Pons (tissue), 1 donor: Measurements from ENCODE around the gene IKZF5.

Experiments used
- DNase-seq: peaks from one replicate; pipeline ENCODE4 v3.0.0-alpha.2; 2016; ENCODE audit warnings: low spot score

IKZF5 gene

GRCh38 chr10:123008355-123009104 lies at the start of gene IKZF5, which contains the start of gene ACADSB:
Gene IKZF5 (minus strand): TSS chr10:123008795. CDS start chr10:122998625, 10,170 bp downstream.
Gene ACADSB (plus strand): TSS chr10:123009006. CDS start chr10:123009030, 24 bp downstream.
- DNase-seq, result peak; percentile 96

GRCh38 chr10:123057968-123058367 lies 49.4 kb upstream of the IKZF5 start:
- DNase-seq, result no peak

GRCh38 chr10:123045961-123046731 lies 37.6 kb upstream of the IKZF5 start:
- DNase-seq, result no peak

GRCh38 chr10:123044391-123044790 lies 35.8 kb upstream of the IKZF5 start:
- peak; percentile 75 for DNase-seq

- peak; percentile 92 for DNase-seq
Observed at GRCh38 chr10:123043409-123043925, 34.9 kb upstream of the IKZF5 start.

- no peak for DNase-seq
Observed at GRCh38 chr10:123042708-123043408, 34.3 kb upstream of the IKZF5 start.

- DNase-seq, result no peak
Observed at GRCh38 chr10:123039632-123039930, 31.0 kb upstream of the IKZF5 start.

DNA sequence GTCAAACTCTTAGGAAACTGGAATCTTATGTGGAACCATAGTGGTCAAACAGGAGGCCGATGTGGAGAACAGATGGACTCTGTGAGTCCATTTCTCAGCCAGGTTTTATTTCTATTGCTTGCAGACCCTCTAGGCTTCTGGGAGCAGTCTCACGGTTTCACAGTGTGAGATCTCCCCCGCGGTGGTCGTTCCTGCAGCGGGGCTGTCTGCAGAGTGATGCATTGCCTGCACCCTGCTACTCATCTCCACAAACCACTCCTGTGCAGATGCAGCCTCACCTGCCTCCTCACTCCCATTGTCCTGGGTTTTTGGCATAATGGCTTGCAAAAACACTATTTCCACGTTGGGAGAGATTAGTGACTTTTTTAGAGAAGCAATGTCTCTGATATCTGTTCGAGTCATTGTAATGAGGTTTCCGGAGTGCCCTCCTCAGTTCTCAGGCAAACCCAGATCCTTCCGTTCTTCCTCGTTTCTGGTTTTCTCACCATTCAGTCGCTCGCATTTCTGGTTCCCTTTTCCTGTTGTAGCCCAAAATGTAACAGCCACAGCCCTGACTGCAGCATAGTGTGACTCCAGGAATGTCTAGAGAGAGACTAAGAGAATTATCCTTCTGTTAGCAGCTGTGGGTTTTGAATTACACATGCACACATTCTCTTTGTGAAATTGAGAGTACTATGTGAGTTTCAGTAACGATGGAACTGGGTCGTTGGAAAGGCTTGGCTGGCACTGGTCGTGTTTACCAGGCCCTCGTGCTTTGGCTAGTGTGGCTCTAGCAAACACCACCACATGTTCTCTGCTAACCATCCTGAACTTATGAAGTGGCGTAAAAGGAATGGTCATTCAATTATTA lies 30.4 kb upstream of the IKZF5 start:
- DNase-seq, result no peak

DNA sequence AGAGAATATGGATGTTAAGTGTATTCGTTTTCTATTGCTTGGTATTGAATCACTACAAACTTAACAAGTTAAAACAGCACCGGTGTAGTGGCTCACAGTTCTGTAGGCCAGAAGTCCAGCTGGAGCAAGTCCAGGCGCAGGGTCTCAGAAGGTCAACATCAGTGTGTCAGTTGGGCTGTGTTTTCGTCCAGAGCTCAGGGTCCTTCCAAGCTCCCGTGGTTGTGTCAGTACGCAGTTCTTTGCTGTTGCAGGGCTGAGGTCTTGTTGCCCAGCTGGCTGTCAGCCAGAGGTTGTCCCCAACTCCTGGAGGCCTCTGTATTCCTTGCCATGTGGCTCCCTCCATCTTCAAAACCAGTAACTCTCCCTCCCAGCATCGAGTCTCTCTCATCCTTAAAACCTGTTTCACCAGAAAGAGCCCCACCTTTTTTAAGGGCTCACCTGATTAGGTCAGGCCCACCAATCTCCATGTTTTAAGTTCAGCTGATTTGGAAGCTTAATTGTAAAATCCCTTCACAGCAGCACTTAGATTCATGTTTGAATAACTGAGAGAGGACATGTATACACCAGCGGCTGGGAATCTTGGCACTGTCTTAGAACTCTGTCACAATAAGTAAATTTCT lies 27.0 kb upstream of the IKZF5 start:
- no peak for DNase-seq

- DNase-seq, result no peak
Observed at GRCh38 chr10:123034332-123034731, 25.7 kb upstream of the IKZF5 start.

- no peak for DNase-seq
Observed at GRCh38 chr10:123031124-123031523, 22.5 kb upstream of the IKZF5 start.

DNA sequence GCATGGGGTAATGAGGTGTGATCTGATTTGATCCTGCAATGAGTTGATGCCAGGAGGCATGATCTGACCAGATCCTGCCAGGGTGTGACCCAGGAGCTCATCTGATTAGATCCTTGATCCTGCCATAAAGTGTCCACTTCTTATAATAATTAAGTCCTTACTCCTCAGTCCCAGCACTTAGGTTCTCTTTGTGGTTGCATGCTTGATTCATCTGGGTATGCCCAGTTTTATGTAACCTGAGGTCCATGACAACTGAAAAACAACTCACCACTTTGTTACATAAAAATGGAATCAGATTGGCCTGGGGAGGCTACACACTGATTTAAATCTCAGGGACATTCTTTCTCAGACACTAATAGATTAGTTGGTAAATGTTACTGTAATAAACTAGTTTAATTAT lies 19.3 kb upstream of the IKZF5 start:
- no peak for DNase-seq

DNA sequence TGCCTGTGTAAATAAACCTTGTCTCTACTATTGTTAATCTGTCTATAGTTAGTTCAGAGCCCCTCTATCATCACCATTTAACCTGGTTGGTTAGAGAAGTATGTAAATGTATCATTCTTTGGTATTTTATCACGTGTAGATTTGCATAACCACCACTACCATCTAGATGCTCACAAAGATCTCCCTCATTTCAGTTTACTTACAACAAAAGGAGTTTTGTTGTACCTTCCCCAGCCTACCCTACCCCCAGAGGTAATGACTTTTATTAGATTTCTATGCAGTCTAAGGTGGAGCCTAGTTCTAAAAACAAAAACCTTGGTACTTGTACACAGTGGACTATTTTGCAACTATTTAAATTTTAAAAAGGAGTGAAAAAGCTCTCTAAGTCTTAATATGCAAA lies 17.7 kb upstream of the IKZF5 start:
- no peak for DNase-seq

- DNase-seq, result no peak
Observed at GRCh38 chr10:123024540-123024939, 15.9 kb upstream of the IKZF5 start.

DNA sequence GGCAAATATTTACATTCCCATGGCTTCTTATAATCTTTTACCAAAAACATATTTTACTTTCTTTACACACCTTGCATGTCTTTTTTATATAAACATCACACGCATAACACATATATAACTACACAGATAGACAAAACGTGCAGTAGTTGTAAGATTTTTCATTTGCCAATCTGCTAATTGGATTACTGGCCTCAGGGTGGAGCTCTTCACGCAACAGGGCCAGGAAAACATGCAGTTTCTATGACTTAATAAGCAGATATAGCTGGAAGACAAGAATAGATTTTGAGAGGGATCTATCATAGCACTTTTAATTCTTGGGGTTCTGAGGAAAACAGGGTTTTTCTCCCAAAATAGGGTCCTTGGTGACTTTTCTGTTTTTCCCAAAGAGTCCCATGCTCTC lies 12.9 kb upstream of the IKZF5 start:
- DNase-seq, result no peak

GRCh38 chr10:123019941-123020703 lies 11.5 kb upstream of the IKZF5 start:
- DNase-seq, result no peak

GRCh38 chr10:123019264-123019663 lies 10.7 kb upstream of the IKZF5 start:
- no peak for DNase-seq

DNA sequence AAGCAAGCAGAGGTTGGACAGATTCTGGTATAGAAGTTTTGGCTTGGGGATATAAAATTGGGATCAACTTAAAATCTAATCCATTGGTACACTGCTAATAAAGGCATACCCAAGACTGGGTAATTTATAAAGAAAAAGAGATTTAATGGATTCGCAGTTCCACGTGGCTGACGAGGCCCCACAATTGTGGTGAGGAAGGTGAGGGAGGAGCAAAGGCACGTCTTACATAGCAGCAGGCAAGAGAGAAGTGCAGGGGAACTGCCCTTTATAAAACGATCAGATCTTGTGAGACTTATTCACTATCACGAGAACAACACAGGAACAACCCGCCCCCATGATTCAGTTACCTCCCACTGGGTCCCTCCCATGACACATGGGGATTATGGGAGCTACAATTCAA lies 9.9 kb upstream of the IKZF5 start:
- DNase-seq, result no peak

DNA sequence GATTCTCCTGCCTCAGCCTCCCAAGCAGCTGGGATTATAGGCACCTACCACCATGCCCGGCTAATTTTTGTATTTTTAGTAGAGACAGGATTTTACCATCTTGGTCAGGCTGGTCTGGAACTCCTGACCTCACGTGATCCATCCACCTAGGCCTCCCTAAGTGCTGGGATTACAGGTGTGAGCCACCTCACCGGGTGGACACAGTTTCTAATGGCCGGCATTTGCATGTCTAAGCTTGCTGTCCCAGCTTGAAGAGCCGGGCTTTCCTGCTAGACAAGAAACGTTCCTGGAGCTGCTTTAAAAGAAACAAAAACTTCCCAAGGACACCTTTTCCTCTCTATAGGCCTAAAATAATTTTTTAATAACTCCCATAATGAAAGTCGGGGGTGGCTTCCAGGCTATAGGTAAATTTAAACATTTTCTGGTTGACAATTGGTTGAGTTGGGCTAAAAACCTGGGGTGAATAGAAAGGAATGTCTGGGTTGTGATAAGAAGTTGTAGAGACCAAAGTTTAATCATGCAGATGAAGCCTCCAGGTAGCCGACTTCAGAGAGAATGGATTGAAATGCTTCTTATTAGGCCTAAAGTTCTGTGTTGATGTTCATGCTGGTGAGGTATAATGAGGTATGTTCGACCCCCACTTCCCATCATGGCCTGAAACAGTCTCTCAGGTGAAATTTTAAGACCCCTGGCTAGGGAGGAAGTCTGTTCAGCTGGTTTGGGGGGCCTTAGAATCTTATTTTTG lies 9.0 kb upstream of the IKZF5 start:
- no peak for DNase-seq

DNA sequence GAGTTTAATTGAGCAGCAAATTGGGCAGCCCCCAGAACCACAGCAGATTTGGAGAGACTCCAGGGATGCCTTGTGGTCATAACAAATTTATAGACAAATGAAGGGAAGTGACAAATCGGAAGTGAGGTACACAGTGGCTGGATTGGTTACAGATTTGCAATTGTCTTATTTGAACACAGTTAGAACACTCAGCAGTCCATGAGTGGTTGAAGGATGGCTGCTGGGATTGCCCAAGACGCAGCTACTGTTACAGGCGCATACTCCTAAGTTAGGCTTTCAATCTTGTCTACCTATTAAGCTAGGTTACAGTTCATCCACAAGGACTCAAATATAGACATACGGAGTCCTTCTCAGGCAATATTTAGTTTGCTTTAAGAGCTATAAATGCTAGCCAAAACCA lies 7.6 kb upstream of the IKZF5 start:
- DNase-seq, result no peak
